ENCODE data around the gene HEATR5A.
A peak's percentile ranks its signal among the peaks of the same experiment; 100 is the strongest.

The HEATR5A gene

DNA sequence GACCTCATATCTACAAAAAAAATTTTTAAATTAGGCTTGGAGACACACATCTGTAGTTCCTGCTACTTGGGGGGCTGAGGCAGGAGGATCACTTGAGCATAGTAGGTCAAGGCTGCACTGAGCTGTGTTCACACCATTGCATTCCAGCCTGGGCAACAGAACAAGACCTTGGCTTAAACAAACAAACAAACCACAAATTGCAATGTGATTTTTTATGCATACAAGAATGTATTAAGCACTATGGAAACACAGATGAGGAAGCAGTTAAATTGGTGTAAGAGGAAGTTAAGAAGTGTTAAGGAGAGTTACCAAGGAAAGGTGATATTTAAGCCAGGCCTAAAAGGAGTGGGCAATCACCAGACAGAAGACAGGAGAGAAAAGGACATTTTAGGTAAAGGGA, 129.1 kb downstream of the HEATR5A start:
- H3K36me3 ChIP-seq (ENCODE audit: control insufficient read depth, insufficient read depth, low read length), result no peaks in the 10 kb centered on the region
- no peak overlapping the region for H3K4me3 ChIP-seq (replicated peaks; ENCODE audit: low read depth, low read length)
- no peaks in the 10 kb centered on the region for H3K27me3 ChIP-seq (replicated peaks; ENCODE audit: control insufficient read depth, insufficient read depth, low read length)
- TF ChIP-seq, protein P1, sequence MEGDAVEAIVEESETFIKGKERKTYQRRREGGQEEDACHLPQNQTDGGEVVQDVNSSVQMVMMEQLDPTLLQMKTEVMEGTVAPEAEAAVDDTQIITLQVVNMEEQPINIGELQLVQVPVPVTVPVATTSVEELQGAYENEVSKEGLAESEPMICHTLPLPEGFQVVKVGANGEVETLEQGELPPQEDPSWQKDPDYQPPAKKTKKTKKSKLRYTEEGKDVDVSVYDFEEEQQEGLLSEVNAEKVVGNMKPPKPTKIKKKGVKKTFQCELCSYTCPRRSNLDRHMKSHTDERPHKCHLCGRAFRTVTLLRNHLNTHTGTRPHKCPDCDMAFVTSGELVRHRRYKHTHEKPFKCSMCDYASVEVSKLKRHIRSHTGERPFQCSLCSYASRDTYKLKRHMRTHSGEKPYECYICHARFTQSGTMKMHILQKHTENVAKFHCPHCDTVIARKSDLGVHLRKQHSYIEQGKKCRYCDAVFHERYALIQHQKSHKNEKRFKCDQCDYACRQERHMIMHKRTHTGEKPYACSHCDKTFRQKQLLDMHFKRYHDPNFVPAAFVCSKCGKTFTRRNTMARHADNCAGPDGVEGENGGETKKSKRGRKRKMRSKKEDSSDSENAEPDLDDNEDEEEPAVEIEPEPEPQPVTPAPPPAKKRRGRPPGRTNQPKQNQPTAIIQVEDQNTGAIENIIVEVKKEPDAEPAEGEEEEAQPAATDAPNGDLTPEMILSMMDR (IDR thresholded peaks at IDR 0.05; ENCODE audit: insufficient read depth, low read length, poor library complexity, severe bottlenecking), result no peak
- no peak for DNase-seq (ENCODE audit: extremely low read depth, insufficient read length)

DNA sequence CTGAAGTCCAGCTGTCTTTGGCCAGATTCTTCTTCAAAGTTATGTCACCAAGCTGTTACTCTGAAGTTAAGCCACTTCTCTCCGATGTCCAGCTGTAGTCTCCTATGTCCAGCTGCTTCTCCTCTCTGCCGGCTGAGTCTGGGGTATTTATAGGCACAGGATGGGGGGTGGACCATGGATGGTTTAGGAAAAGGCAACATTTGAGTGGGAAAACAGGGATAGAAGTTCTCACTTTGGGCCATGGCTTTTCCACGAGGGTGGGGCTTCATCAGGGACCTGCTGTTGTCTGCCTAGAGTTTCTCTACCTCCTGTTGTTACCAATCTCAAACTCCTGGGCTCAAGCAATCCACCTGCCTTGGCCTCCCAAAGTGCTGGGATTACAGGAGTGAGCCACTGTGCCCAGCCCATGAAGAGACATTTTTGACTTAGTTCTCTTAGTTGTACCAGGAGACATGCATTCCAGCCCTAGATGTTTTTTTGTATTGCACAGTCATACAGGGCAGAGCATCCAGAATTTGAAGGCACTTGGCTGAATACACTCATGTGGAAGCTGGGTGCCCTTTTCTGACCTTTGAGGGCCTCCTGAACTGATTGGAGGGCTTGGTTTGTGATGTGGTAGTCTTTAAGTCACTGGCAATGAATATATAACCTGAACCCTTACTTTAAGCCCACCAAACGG, 132.9 kb downstream of the HEATR5A start:
- H3K36me3 ChIP-seq (ENCODE audit: control insufficient read depth, insufficient read depth, low read length), result no peaks in the 10 kb centered on the region
- no peak for DNase-seq (ENCODE audit: extremely low read depth, insufficient read length)
- H3K4me3 ChIP-seq (replicated peaks; ENCODE audit: low read depth, low read length), result no peak overlapping the region
- no peaks in the 10 kb centered on the region for H3K27me3 ChIP-seq (replicated peaks; ENCODE audit: control insufficient read depth, insufficient read depth, low read length)
- TF ChIP-seq, protein P1 (IDR thresholded peaks at IDR 0.05; ENCODE audit: insufficient read depth, low read length, poor library complexity, severe bottlenecking), result no peak

DNA sequence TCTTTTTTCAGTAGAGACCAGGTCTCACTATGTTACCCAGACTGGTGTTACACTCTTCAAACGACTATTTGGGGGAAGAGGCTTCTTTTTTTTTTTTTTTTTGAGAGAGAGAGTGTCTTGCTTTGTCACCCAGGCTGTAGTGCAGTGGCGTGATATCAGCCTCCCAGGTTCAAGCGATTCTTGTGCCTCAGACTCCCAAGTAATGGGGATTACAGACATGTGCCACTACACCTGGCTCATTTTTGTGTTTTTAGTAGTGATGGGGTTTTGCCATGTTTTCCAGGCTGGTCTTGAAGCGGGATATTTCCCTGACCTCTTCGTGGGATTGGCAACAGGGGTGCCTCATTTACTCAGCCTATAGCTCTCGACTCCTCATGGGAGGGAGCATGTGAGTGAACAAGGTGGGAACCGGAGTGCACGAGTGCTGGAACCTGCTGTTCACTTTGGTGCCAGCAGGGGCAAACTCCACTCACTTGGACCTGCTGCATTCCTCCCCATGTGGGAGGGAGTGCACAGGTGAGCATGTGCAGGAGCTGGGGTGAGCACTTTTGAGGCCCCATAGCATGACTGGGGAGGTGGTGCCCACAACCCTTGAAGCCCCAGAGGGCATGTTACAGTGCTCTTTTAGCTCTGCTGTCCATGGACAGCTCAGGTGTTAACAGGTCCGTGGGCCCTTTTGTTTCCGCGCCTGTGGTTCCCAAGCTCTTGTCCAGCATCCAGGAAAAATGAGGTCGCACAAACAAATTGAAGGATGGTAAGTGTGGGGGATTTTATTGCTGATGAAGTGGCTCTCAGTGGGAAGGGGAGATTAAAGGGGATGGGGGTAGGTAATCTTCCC, 133.7 kb downstream of the HEATR5A start:
- H3K27me3 ChIP-seq (replicated peaks; ENCODE audit: control insufficient read depth, insufficient read depth, low read length), result no peaks in the 10 kb centered on the region
- no peak for DNase-seq (ENCODE audit: extremely low read depth, insufficient read length)
- H3K36me3 ChIP-seq (ENCODE audit: control insufficient read depth, insufficient read depth, low read length), result no peaks in the 10 kb centered on the region
- H3K4me3 ChIP-seq (replicated peaks; ENCODE audit: low read depth, low read length), result no peak overlapping the region
- TF ChIP-seq, protein P1 (IDR thresholded peaks at IDR 0.05; ENCODE audit: insufficient read depth, low read length, poor library complexity, severe bottlenecking), result peak; percentile 36

DNA sequence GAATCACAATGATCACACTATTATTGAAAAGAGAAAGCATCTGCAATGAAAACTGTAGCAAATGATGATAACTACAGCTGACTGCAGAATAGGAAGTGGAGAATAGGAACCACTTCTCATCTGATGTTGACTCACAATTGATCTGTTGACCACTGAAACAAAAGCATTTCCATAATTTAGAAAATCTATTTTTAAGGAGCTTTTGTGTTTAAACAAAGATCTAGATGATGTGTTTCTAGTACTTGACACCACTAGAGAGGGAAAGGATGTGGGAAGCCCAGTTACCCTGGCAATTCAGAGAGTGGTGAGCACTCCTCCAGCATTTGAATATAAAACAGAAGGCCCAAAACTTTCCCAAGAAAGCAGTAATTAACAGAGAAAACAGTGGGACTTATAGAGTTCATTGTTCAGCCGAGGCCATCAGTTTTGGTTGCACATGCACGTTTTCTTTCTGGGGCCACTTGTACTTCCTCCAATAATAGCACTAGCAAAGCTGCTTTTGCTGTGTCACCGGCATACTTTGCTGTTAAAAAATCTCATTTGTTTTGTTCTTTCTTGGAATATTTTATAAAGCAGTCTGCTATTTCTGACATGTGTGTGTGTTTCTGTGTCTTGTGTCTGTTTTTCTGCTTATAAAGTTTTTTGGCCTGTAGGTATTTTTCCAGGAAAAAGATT, 136.6 kb downstream of the HEATR5A start:
- TF ChIP-seq, protein P1 (IDR thresholded peaks at IDR 0.05; ENCODE audit: insufficient read depth, low read length, poor library complexity, severe bottlenecking), result no peak
- no peaks in the 10 kb centered on the region for H3K36me3 ChIP-seq (ENCODE audit: control insufficient read depth, insufficient read depth, low read length)
- H3K27me3 ChIP-seq (replicated peaks; ENCODE audit: control insufficient read depth, insufficient read depth, low read length), result no peaks in the 10 kb centered on the region
- DNase-seq (ENCODE audit: extremely low read depth, insufficient read length), result no peak
- H3K4me3 ChIP-seq (replicated peaks; ENCODE audit: low read depth, low read length), result no peak overlapping the region

DNA sequence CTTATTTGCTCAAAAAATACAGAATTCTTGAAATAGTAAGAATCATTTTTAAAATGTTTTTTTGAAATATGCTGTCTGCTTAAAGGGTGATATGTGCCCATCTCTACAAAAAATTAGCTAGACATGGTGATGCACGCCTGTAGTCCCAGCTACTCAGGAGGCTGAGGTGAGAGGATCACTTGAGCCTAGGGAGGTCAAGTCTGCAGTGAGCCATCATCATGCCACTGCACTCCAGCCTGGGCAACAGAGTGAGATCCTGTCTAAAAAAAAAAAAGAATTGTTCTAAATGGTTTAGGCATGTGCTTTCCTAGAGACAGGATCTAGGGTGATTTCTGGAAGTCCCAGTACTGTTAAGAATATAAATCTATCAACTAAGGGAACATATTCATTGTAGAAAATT, 137.2 kb downstream of the HEATR5A start:
- Histone ChIP-seq H3K36me3 (ENCODE audit: control insufficient read depth, insufficient read depth, low read length) (no peaks in the 10 kb centered on the region), H3K27me3 (replicated peaks; ENCODE audit: control insufficient read depth, insufficient read depth, low read length) (no peaks in the 10 kb centered on the region), H3K4me3 (replicated peaks; ENCODE audit: low read depth, low read length) (no peak overlapping the region)
- TF ChIP-seq, protein P1 (IDR thresholded peaks at IDR 0.05; ENCODE audit: insufficient read depth, low read length, poor library complexity, severe bottlenecking), result no peak
- no peak for DNase-seq (ENCODE audit: extremely low read depth, insufficient read length)
